Stimulated activated naive CD4-positive, alpha-beta T cell treated with Interleukin-2 at 50 U/mL for 16 hours (primary cell): Measurements from ENCODE around the gene STK11IP.

Source experiments
- DNase-seq: peaks from one replicate; lab custom pipeline; 2025; lab: John Stamatoyannopoulos, UW

The STK11IP gene

GRCh38 chr2:219578811-219579613 lies 18.6 kb upstream of the STK11IP start:
- DNase-seq = no peak

GRCh38 chr2:219581346-219581745 lies 16.3 kb upstream of the STK11IP start:
- no peak for DNase-seq

GRCh38 chr2:219591091-219591490 lies 6.6 kb upstream of the STK11IP start:
- DNase-seq = no peak

- no peak for DNase-seq
Observed at GRCh38 chr2:219592736-219593135, 4.9 kb upstream of the STK11IP start.

GRCh38 chr2:219593154-219593553 lies 4.5 kb upstream of the STK11IP start:
- DNase-seq = no peak

GRCh38 chr2:219595256-219595655 lies 2.4 kb upstream of the STK11IP start:
- no peak for DNase-seq

- DNase-seq = no peak
Observed at GRCh38 chr2:219596954-219597551, 604 bp upstream of the STK11IP start.

GRCh38 chr2:219598308-219599078 lies 836 bp downstream of the STK11IP start:
- DNase-seq = no peak

GRCh38 chr2:219603771-219604170 lies 6.1 kb downstream of the STK11IP start:
- DNase-seq = no peak

- DNase-seq = no peak
Observed at GRCh38 chr2:219605607-219605954, 7.9 kb downstream of the STK11IP start.

GRCh38 chr2:219607931-219608330 lies 10.3 kb downstream of the STK11IP start:
- no peak for DNase-seq

GRCh38 chr2:219608399-219608964 lies 10.8 kb downstream of the STK11IP start:
- DNase-seq = no peak

- no peak for DNase-seq
Observed at GRCh38 chr2:219609149-219609750, 11.6 kb downstream of the STK11IP start.

- no peak for DNase-seq
Observed at GRCh38 chr2:219611306-219611705, 13.6 kb downstream of the STK11IP start.

- DNase-seq = no peak
Observed at GRCh38 chr2:219611866-219612576, 14.4 kb downstream of the STK11IP start.

- DNase-seq = no peak
Observed at GRCh38 chr2:219612577-219613286, 15.1 kb downstream of the STK11IP start.

GRCh38 chr2:219613461-219614070 lies 15.9 kb downstream of the STK11IP start:
- no peak for DNase-seq

- DNase-seq = no peak
Observed at GRCh38 chr2:219614076-219614860, 16.6 kb downstream of the STK11IP start.

- DNase-seq = no peak
Observed at GRCh38 chr2:219615036-219615435, 17.4 kb downstream of the STK11IP start.

GRCh38 chr2:219615894-219616293 lies 18.2 kb downstream of the STK11IP start:
- DNase-seq = no peak
